ENCODE data around the gene HFM1.

Gene HFM1

GRCh38 chr1:91226741-91227140 is 177.9 kb downstream of the HFM1 start:
- DNase-seq: no peak

- DNase-seq: no peak
These were observed 179.8 kb downstream of the HFM1 start for GRCh38 chr1:91224878-91225277.

GRCh38 chr1:91221017-91221416 is 183.6 kb downstream of the HFM1 start:
- DNase-seq: no peak

GRCh38 chr1:91217911-91218310 is 186.7 kb downstream of the HFM1 start:
- DNase-seq: no peak
